Liver (tissue), 3 donors: ENCODE results near the gene GRAP2.

Experiments
- CTCF ChIP-seq: fragments of 150-350 bp; IDR thresholded peaks from 2 replicates; pipeline ENCODE4 v1.5.1; 2017; ENCODE audit warnings: improper control_type of control experiment, low read depth, low read length; ENCODE audit not compliant: missing input control
- EGR1 ChIP-seq, 2 donors: IDR thresholded peaks; 2 replicates each; pipeline ENCODE4 v1.6.1; 2016 to 2018; ENCODE audit warnings: antibody characterized with exemption in 2 of 2, low read depth in 2 of 2
- GABPA ChIP-seq, 2 donors: IDR thresholded peaks in 1 of 2; conservative IDR thresholded peaks in 1 of 2; 2 replicates each; pipeline ENCODE4 v1.6.1; 2016; ENCODE audit warnings: antibody characterized with exemption in 2 of 2, mild to moderate bottlenecking in 1 of 2, moderate library complexity in 1 of 2
- JUND ChIP-seq, 2 donors: IDR thresholded peaks; 2 replicates each; pipeline ENCODE4 v1.6.1; 2016; ENCODE audit warnings: antibody characterized with exemption in 2 of 2
- RAD21 ChIP-seq, 2 donors: IDR thresholded peaks; 2 replicates each; pipeline ENCODE4 v1.6.1; 2016; ENCODE audit warnings: antibody characterized with exemption in 2 of 2, mild to moderate bottlenecking in 2 of 2
- donor health status: healthy.
- donor health status: healthy.

GRCh38 chr22:39908737-39909136 is 7.9 kb downstream of the GRAP2 start:
- TF ChIP-seq CTCF (no peak), RAD21 (IDR thresholded peaks at IDR 0.05) (no peak), GABPA (IDR thresholded peaks at IDR 0.05 in 1 of 2, conservative IDR thresholded peaks at IDR 0.05 in 1 of 2) (no peak), JUND (IDR thresholded peaks at IDR 0.05) (no peak), EGR1 (IDR thresholded peaks at IDR 0.05; ENCODE audit: low read depth in 2 of 2) (no peak)
